Activated naive CD8-positive, alpha-beta T cell (primary cell): ENCODE data around the gene GDI2.

Source experiments
- H3K27ac Mint-ChIP-seq: one replicate; pipeline ENCODE4 v1.8.0; 2021; ENCODE audit warnings: mixed read lengths
- H3K27me3 Mint-ChIP-seq: one replicate; pipeline ENCODE4 v1.8.0; 2021; ENCODE audit warnings: mixed read lengths
- H3K36me3 Mint-ChIP-seq: one replicate; pipeline ENCODE4 v1.8.0; 2021; ENCODE audit warnings: mixed read lengths
- H3K4me1 Mint-ChIP-seq: one replicate; pipeline ENCODE4 v1.8.0; 2021; ENCODE audit warnings: low read depth, mixed read lengths
- H3K4me3 Mint-ChIP-seq: one replicate; pipeline ENCODE4 v1.8.0; 2021; ENCODE audit warnings: mild to moderate bottlenecking, mixed read lengths
- H3K9me3 Mint-ChIP-seq: one replicate; pipeline ENCODE4 v1.8.0; 2021; ENCODE audit warnings: low read depth, mixed read lengths

Gene GDI2

GRCh38 chr10:5752301-5752871, 60.8 kb downstream of the GDI2 start:
- Mint-ChIP-seq H3K9me3 (no peaks in the 10 kb centered on the region), H3K36me3 (peaks cover 11% of the 10 kb centered on the region), H3K27ac (peak overlapping the region; percentile 50), H3K4me1 (peaks cover 28% of the 10 kb centered on the region), H3K27me3 (no peaks in the 10 kb centered on the region), H3K4me3 (no peak overlapping the region)

- H3K36me3 Mint-ChIP-seq, result peaks cover 16% of the 10 kb centered on the region
- H3K4me1 Mint-ChIP-seq, result peaks cover 28% of the 10 kb centered on the region
- no peak overlapping the region for H3K27ac Mint-ChIP-seq
- no peaks in the 10 kb centered on the region for H3K27me3 Mint-ChIP-seq
- no peak overlapping the region for H3K4me3 Mint-ChIP-seq
- H3K9me3 Mint-ChIP-seq, result no peaks in the 10 kb centered on the region
Measured at GRCh38 chr10:5751601-5752253, 61.5 kb downstream of the GDI2 start.

- H3K4me1 Mint-ChIP-seq, result peaks cover 22% of the 10 kb centered on the region
- H3K27me3 Mint-ChIP-seq, result no peaks in the 10 kb centered on the region
- H3K36me3 Mint-ChIP-seq, result peaks cover 18% of the 10 kb centered on the region
- H3K27ac Mint-ChIP-seq, result no peak overlapping the region
- H3K9me3 Mint-ChIP-seq, result no peaks in the 10 kb centered on the region
- no peak overlapping the region for H3K4me3 Mint-ChIP-seq
Measured at GRCh38 chr10:5748394-5748803, 64.8 kb downstream of the GDI2 start.

GRCh38 chr10:5746197-5746596, 67.0 kb downstream of the GDI2 start:
- Mint-ChIP-seq H3K4me1 (peaks cover 11% of the 10 kb centered on the region), H3K27me3 (no peaks in the 10 kb centered on the region), H3K27ac (no peak overlapping the region), H3K4me3 (no peak overlapping the region), H3K36me3 (peaks cover 19% of the 10 kb centered on the region), H3K9me3 (no peaks in the 10 kb centered on the region)

- Mint-ChIP-seq H3K4me3 (no peak overlapping the region), H3K36me3 (peaks cover 19% of the 10 kb centered on the region), H3K27ac (no peak overlapping the region)
Measured at GRCh38 chr10:5744849-5745248, 68.4 kb downstream of the GDI2 start.

GRCh38 chr10:5743736-5744135, 69.5 kb downstream of the GDI2 start:
- Mint-ChIP-seq H3K9me3 (no peaks in the 10 kb centered on the region), H3K27me3 (no peaks in the 10 kb centered on the region), H3K4me1 (peaks cover 13% of the 10 kb centered on the region), H3K27ac (no peak overlapping the region), H3K4me3 (no peak overlapping the region), H3K36me3 (peaks cover 19% of the 10 kb centered on the region)

More at GRCh38 chr10:5744849-5745248, 68.4 kb downstream of the GDI2 start:
- Mint-ChIP-seq H3K27me3 (no peaks in the 10 kb centered on the region), H3K9me3 (no peaks in the 10 kb centered on the region), H3K4me1 (peaks cover 13% of the 10 kb centered on the region)

GRCh38 chr10:5742116-5742515, 71.1 kb downstream of the GDI2 start:
- peaks cover 15% of the 10 kb centered on the region for H3K36me3 Mint-ChIP-seq
- peaks cover 11% of the 10 kb centered on the region for H3K4me1 Mint-ChIP-seq
- H3K27ac Mint-ChIP-seq, result no peak overlapping the region
- H3K4me3 Mint-ChIP-seq, result no peak overlapping the region
- H3K27me3 Mint-ChIP-seq, result no peaks in the 10 kb centered on the region
- no peaks in the 10 kb centered on the region for H3K9me3 Mint-ChIP-seq

GRCh38 chr10:5741276-5741675, 72.0 kb downstream of the GDI2 start:
- Mint-ChIP-seq H3K27ac (no peak overlapping the region), H3K4me3 (no peak overlapping the region), H3K36me3 (peaks cover 13% of the 10 kb centered on the region), H3K27me3 (no peaks in the 10 kb centered on the region), H3K9me3 (no peaks in the 10 kb centered on the region), H3K4me1 (peaks cover 12% of the 10 kb centered on the region)

- Mint-ChIP-seq H3K27ac (no peak overlapping the region), H3K4me3 (no peak overlapping the region), H3K36me3 (peaks cover 17% of the 10 kb centered on the region), H3K4me1 (peaks cover 12% of the 10 kb centered on the region), H3K27me3 (no peaks in the 10 kb centered on the region), H3K9me3 (no peaks in the 10 kb centered on the region)
Measured at GRCh38 chr10:5738427-5738826, 74.8 kb downstream of the GDI2 start.

- H3K9me3 Mint-ChIP-seq, result no peaks in the 10 kb centered on the region
- H3K27ac Mint-ChIP-seq, result no peak overlapping the region
- H3K4me1 Mint-ChIP-seq, result peaks cover 14% of the 10 kb centered on the region
- peaks cover 14% of the 10 kb centered on the region for H3K36me3 Mint-ChIP-seq
- H3K27me3 Mint-ChIP-seq, result no peaks in the 10 kb centered on the region
- H3K4me3 Mint-ChIP-seq, result no peak overlapping the region
Measured at GRCh38 chr10:5737352-5737751, 75.9 kb downstream of the GDI2 start.

GRCh38 chr10:5736591-5736990, 76.6 kb downstream of the GDI2 start:
- Mint-ChIP-seq H3K9me3 (no peaks in the 10 kb centered on the region), H3K27ac (no peak overlapping the region), H3K4me3 (no peak overlapping the region), H3K4me1 (peaks cover 19% of the 10 kb centered on the region), H3K36me3 (peaks cover 14% of the 10 kb centered on the region), H3K27me3 (no peaks in the 10 kb centered on the region)

- Mint-ChIP-seq H3K4me3 (no peak overlapping the region), H3K4me1 (peaks cover 21% of the 10 kb centered on the region), H3K9me3 (no peaks in the 10 kb centered on the region), H3K27ac (no peak overlapping the region), H3K36me3 (peaks cover 10% of the 10 kb centered on the region), H3K27me3 (no peaks in the 10 kb centered on the region)
Measured at GRCh38 chr10:5735119-5735518, 78.1 kb downstream of the GDI2 start.

- no peak overlapping the region for H3K4me3 Mint-ChIP-seq
- H3K36me3 Mint-ChIP-seq, result peaks cover 7% of the 10 kb centered on the region
- peak overlapping the region; percentile 47 for H3K27ac Mint-ChIP-seq
- no peaks in the 10 kb centered on the region for H3K27me3 Mint-ChIP-seq
- no peaks in the 10 kb centered on the region for H3K9me3 Mint-ChIP-seq
- H3K4me1 Mint-ChIP-seq, result peaks cover 18% of the 10 kb centered on the region
Measured at GRCh38 chr10:5732141-5732540, 81.1 kb downstream of the GDI2 start.

GRCh38 chr10:5731559-5731958, 81.7 kb downstream of the GDI2 start:
- Mint-ChIP-seq H3K27ac (peak overlapping the region; percentile 47), H3K4me1 (peaks cover 15% of the 10 kb centered on the region), H3K4me3 (no peak overlapping the region), H3K36me3 (peaks cover 6% of the 10 kb centered on the region), H3K9me3 (no peaks in the 10 kb centered on the region), H3K27me3 (no peaks in the 10 kb centered on the region)

- Mint-ChIP-seq H3K4me3 (no peak overlapping the region), H3K4me1 (peaks cover 14% of the 10 kb centered on the region), H3K27ac (no peak overlapping the region), H3K9me3 (no peaks in the 10 kb centered on the region), H3K36me3 (peaks cover 5% of the 10 kb centered on the region), H3K27me3 (no peaks in the 10 kb centered on the region)
Measured at GRCh38 chr10:5730766-5731165, 82.5 kb downstream of the GDI2 start.

- peaks cover 20% of the 10 kb centered on the region for H3K4me1 Mint-ChIP-seq
- no peaks in the 10 kb centered on the region for H3K27me3 Mint-ChIP-seq
- no peaks in the 10 kb centered on the region for H3K9me3 Mint-ChIP-seq
- H3K27ac Mint-ChIP-seq, result peak overlapping the region; percentile 42
- no peak overlapping the region for H3K4me3 Mint-ChIP-seq
- peaks cover 12% of the 10 kb centered on the region for H3K36me3 Mint-ChIP-seq
Measured at GRCh38 chr10:5723692-5724091, 89.5 kb downstream of the GDI2 start.
